Suppressor macrophage treated with lipopolysaccharide for 1 hour (primary cell): ENCODE data around the gene COL5A2.

Experiments used
- DNase-seq, 3 donors: peaks; one replicate each; pipeline ENCODE4 v3.0.0-alpha.2; 2020 to 2022

The COL5A2 gene

GRCh38 chr2:189096769-189097447, 82.7 kb downstream of the COL5A2 start:
- no peak for DNase-seq

- DNase-seq = no peak
Observed at GRCh38 chr2:189095101-189095500, 84.5 kb downstream of the COL5A2 start.

GRCh38 chr2:189092936-189093335, 86.6 kb downstream of the COL5A2 start:
- DNase-seq = no peak

DNA sequence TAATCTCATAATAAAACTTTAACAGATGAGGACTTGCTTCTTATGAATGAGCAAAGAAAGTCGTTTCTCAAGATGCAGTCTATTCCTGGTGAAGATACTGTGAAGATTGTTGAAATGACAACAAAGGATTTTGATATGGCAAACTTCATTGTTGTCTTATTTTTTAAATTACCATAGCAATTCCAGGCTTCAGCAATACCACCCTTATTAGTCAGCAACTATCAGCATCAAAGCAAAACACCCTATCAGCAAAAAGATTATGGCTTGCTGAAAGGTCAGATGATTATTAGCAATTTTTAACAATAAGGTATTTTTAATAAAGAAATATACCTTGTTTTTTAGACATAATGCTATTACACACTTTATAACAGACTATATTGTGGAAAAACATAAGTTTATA, 88.3 kb downstream of the COL5A2 start:
- DNase-seq = no peak

- DNase-seq = no peak
Observed at GRCh38 chr2:189088591-189089205, 90.9 kb downstream of the COL5A2 start.

DNA sequence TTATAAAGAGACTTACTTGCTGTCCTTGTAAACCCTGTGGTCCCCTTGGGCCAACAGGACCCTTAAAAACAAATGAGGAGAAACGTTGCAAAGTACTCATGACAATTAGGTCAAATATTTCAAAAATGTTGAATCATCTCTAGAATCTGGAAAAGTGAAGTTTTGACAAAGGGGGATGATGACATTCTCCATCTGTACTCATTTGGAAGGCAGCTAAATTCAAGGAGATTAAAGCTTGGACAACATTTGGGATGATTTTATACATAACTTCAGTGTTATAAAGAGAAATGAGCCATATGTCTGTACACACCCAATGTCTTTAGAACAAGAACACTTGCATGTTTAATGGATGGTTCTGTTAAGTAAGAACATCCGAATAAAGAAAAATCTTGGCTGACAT, 92.9 kb downstream of the COL5A2 start:
- DNase-seq = no peak

- DNase-seq = no peak
Observed at GRCh38 chr2:189086250-189086649, 93.3 kb downstream of the COL5A2 start.

DNA sequence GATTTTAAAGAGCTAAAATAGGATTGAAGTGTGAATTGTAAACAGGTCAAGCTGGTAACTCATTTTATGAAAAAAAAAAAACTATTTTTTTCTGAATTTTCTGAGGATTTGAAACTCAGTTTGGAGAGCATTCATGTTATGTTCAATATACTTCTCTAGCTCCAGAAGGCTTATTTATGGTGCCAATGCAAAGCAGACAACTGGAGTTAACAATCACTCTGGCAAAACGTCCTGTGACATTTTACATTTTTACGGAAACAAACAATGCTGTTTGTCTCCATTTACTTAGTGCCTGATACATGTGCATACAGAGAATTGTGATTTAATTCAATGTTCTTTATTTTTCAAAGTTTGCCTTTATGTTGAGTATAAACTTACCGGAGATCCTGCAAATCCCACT, 96.0 kb downstream of the COL5A2 start:
- no peak for DNase-seq

- no peak for DNase-seq
Observed at GRCh38 chr2:189083106-189083505, 96.5 kb downstream of the COL5A2 start.

DNA sequence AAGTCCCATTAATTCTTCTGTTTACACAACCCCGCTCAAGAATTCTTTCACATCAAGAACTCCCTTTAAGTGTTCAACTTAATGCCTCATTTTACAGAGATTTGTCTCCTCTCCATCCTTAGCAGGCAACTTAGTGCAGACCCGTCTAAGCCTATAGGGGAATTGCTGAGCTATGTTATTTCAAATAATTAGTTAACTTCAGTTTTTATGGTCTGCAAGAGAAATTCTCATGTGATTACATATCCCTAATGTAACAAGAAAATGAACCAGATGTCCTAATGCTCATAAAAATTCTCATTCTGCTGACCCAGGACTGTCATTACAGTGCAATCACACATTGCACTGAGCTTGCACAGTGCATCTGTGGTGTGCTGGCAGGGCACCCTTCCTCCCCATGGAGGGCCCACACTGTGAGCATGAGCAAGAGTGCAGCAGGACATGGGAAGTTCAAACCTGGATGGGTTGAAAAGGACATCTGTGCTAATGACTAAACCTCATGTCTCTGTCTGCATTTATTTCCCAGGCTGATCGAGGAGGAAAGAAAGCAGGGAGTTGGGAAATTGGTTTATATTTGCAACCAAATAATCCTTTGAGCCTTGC, 97.1 kb downstream of the COL5A2 start:
- DNase-seq = no peak

DNA sequence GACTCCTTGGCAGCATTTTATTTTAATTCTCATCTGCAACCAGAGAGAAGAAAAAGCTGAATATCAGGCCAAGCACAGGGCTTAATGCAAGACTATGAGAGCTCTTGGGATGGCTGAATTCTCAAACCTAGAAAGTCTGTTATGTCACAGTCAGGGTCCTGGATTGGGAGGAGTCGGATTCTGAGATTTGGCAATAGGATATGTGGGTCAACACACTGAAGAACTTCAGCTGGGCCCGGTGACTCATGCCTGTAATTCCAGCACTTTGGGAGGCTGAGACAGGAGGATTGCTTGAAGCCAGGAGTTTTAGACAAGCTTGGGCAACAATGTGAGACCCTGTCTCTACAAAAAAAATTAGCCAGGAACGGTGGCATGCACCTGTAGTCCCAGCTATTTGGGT, 103.0 kb downstream of the COL5A2 start:
- no peak for DNase-seq

- no peak for DNase-seq
Observed at GRCh38 chr2:189076120-189076519, 103.4 kb downstream of the COL5A2 start.

DNA sequence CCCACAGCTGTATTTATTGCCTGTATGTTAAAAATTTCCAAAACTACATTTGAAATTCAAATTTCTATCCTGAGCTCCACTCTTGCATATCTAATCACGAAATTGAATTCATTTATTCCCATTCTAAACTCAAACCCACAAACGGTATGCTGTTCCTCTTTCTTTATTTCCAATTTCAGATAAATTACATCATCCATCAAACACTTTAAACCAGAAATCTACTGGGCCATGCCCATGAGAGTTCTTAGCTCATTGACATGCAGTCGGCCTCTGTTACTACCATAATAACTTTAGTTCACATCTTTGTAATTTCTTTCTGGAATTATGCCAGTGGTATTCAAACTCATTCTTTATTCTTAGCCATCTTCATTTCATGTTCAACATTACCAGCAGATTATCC, 105.1 kb downstream of the COL5A2 start:
- no peak for DNase-seq

DNA sequence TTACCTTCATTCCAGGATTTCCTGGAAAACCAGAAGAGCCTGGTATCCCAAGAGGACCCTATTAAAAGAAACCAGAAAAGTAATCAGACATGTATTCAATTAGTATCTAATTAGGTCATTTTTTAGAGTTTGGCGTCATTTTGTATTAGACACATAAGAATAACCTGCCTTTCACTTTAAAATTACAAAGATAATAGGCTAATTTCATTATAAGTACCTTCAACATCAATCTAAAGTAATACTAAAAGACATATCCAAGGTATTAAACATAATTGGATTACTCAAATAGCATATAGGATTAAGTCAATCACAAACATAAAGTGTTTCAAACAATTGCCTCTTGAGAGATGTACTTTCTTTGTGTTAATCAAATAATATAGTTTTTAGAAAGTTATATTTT, 107.5 kb downstream of the COL5A2 start:
- no peak for DNase-seq

DNA sequence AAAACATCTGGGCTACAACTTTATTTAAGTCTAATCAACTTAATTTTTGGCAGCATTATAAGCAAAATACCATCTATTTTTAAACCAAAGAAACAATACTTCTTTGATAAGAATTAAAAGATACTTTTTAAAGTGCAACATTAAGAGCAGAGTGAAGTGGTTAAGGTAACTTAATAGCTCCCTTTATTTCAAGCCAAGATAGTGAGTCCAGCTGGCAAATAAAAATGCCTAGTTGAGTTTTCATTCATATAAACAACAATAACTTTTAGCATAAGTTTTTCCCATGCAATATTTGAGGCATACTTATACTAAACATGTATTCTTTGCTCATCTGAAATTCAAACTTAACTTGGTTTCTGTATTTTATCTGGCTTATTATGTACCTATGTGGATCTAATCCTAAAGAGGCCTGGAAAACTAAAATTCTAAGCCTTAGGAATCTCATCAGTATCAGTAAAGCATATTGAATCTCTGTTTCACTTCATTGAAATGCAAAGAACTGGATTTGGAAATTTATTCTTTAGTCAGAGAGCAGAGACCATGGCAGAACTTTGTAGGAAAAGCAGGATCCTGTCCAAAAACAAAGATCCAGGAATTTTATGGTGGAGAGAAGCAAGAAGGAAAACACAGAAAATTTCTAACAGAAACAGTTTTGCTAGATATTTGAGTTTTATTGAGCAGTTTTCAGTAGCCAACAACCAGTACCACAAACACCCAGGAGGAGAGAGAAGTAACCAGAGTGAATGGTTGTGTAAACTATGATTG, 109.5 kb downstream of the COL5A2 start:
- DNase-seq = no peak

- no peak for DNase-seq
Observed at GRCh38 chr2:189066037-189066436, 113.5 kb downstream of the COL5A2 start.

DNA sequence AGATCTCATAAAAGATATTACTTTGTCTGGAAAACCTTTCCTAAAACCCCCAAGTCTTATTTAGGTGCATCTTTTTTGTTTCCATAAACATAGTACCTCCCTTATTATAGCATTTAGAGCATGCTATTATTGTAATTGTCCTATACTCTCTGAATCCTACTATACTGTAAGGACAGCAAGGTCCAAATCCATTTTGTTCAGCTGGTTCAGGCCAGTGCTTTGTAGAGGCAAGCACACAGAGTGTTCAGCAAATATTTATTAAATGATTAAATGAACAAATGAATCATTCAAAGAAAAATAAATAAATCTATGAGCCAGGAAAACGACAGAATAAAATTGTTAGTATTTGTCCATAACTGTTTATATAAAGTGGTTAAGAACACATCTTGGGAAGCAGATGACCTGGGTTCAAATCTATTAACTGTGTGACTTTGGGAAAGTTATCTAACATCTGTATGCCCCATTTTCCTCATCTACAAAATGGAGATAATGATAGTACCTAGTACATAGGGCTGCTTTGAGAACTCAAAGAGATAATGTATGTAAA, 119.4 kb downstream of the COL5A2 start:
- DNase-seq = no peak

DNA sequence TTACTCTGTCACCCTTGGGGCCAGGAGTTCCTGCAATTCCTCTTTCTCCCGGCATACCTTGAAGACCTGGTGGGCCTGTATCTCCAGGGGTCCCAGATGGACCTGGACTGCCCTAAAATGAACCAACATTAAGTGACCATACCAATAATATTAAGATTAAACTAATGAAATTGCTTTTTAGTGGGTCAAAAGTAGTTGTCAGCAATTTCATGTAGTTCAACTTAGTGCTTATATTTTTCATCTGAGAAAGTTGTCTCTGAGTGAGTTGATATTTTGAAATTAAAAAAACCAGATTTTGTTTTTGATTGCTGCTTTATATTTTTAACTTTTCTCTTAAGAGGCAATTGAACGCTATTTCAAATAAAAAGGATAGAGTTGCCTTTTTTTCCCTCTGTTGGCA, 122.2 kb downstream of the COL5A2 start:
- no peak for DNase-seq

DNA sequence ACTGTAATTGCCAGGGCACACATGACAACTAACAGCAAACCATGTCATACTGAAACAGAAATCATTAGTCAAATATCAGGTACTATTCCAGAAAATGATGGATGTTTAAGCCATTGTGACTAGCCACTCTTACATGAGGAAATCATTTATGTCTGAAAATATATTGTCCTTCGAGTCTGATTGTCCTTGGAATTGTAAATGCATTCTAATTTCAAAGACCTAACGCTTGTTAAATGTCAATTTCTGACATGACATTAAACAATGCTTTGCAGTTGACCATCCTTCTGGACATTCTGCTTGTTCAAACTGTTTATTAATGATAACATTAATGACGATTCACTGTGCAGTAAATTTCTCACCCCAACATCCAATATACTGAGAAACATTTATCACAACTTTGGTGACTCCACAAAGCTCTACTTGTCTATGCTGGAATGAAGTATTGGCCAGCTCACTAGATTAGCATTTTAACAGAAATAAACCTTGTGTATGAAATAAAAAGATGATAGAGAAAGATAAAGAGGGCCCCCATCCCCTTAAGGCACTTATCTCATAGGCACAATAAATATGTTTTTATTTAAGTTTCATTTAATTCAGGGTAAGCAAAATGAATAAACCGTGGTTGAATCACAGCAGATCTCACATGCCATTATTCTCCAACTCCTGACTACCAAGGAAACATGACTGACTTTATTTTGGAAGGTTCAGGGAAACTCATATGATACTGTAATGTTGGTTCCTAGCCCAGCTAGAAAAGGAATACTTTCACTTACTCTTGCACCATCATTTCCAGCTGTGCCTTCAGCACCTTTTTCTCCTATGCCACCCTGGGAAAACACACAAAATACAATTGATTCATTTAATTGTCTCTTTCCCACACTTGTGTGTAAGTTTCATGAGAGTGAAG, 123.1 kb downstream of the COL5A2 start:
- no peak for DNase-seq

DNA sequence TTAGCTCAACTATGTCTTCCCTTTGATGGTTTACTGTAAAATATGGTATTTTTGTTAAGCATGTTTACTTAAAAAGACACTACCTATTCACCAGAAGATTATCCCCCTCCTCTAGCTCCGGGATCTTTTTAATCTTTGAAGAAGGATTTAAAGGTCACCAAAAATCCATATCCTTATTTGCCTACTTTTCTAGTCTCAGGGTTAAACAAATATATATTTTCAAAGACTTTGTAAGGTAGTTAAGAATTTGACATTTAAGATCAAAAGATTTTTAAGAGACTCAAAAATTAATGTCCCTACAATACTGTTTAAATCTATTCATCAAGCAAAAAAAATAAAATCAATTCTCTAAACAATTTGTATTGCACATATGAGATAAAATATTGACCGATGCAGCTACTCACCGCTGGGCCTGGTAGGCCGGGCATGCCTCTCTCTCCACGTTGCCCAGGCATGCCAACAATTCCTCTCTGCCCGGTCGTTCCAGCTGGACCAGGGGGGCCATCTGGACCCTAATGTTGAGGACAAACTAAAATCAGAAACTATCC, 129.3 kb downstream of the COL5A2 start:
- no peak for DNase-seq

DNA sequence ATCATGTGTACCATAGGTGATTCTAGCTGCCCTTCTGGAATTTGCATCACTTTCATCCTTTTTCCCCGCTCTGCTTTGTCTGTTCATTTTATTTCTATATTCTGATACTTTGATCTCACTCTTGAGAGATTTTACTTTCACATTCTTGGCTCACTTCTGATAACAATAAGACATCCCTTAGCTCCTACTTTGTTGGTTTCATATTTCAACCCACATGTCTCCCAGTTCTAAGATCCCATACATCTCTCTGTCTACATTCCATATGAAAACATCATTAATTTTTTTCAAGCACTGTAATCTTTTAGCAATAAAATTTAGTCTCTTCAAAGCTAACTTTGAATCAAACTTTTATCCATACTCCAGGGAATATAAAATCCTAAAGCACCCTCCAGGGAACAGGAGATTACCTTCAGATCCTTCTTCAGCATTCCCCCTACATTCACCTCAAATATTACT, 129.8 kb downstream of the COL5A2 start:
- DNase-seq = no peak

DNA sequence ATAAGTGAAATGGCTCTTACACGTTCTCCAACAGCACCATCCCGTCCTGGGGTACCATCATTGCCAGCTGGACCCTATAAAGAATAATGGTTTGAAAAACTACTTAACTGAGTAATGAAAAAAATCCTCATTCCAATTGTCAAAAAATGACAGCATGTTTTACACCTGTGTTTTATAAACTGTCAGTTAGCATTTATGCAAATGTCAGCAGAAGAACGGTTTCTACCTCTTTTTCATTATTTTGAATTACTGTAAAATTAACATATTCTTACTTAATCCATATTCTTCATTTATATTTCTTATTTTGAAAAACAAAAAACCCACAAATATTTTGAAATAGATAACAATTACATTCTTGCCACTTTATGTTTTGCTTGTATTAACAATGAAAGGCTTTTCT, 131.4 kb downstream of the COL5A2 start:
- DNase-seq = no peak
